Measurements from ENCODE around the gene FBXL17.

The FBXL17 gene

GRCh38 chr5:108146222-108146621 lies 235.7 kb downstream of the FBXL17 start:
- no peak for DNase-seq

GRCh38 chr5:108145351-108145750 lies 236.5 kb downstream of the FBXL17 start:
- no peak for DNase-seq

- DNase-seq = no peak
Measured at GRCh38 chr5:108144332-108144731, 237.6 kb downstream of the FBXL17 start.

- no peak for DNase-seq
Measured at GRCh38 chr5:108143581-108143980, 238.3 kb downstream of the FBXL17 start.

- no peak for DNase-seq
Measured at GRCh38 chr5:108141676-108142075, 240.2 kb downstream of the FBXL17 start.

- DNase-seq = no peak
Measured at GRCh38 chr5:108136493-108136892, 245.4 kb downstream of the FBXL17 start.

- DNase-seq = no peak
Measured at GRCh38 chr5:108129129-108129528, 252.8 kb downstream of the FBXL17 start.

- DNase-seq = no peak
Measured at GRCh38 chr5:108125771-108126511, 256.0 kb downstream of the FBXL17 start.

- DNase-seq = no peak
Measured at GRCh38 chr5:108124596-108124995, 257.3 kb downstream of the FBXL17 start.

- DNase-seq = no peak
Measured at GRCh38 chr5:108122702-108123101, 259.2 kb downstream of the FBXL17 start.

- DNase-seq = no peak
Measured at GRCh38 chr5:108118813-108119514, 262.9 kb downstream of the FBXL17 start.

GRCh38 chr5:108115673-108116072 lies 266.2 kb downstream of the FBXL17 start:
- no peak for DNase-seq

GRCh38 chr5:108113950-108114349 lies 267.9 kb downstream of the FBXL17 start:
- DNase-seq = no peak

GRCh38 chr5:108111736-108112135 lies 270.2 kb downstream of the FBXL17 start:
- no peak for DNase-seq

GRCh38 chr5:108109059-108109458 lies 272.8 kb downstream of the FBXL17 start:
- DNase-seq = no peak

GRCh38 chr5:108104448-108104847 lies 277.4 kb downstream of the FBXL17 start:
- no peak for DNase-seq

- no peak for DNase-seq
Measured at GRCh38 chr5:108102463-108102862, 279.4 kb downstream of the FBXL17 start.

- no peak for DNase-seq
Measured at GRCh38 chr5:108101821-108102220, 280.1 kb downstream of the FBXL17 start.

GRCh38 chr5:108101130-108101529 lies 280.8 kb downstream of the FBXL17 start:
- no peak for DNase-seq

- no peak for DNase-seq
Measured at GRCh38 chr5:108094800-108095199, 287.1 kb downstream of the FBXL17 start.

GRCh38 chr5:108093186-108093585 lies 288.7 kb downstream of the FBXL17 start:
- DNase-seq = no peak

GRCh38 chr5:108090946-108091345 lies 291.0 kb downstream of the FBXL17 start:
- DNase-seq = no peak

- no peak for DNase-seq
Measured at GRCh38 chr5:108084105-108084504, 297.8 kb downstream of the FBXL17 start.

- no peak for DNase-seq
Measured at GRCh38 chr5:108083232-108083631, 298.7 kb downstream of the FBXL17 start.
